GM23338 (cell line): ENCODE results near the gene CCDC12. TPM values are rescaled to one million over a fixed set of nuclear protein-coding genes. Genes with fewer than 3 reads are reported as not detected.

Source experiments
- ATAC-seq: fragments of 200-7000 bp; cut with Tn5 transposase; 3 replicates; pipeline ENCODE4 v1.9.1; 2020
- DNase-seq: peaks from one replicate; pipeline ENCODE4 v3.0.0-alpha.2; 2015; ENCODE audit warnings: low spot score
- H2AFZ ChIP-seq: fragments of 200-600 bp; sonication (generic); 2 replicates; pipeline ENCODE4 v1.8.0; 2016; ENCODE audit warnings: antibody characterized with exemption, mild to moderate bottlenecking, moderate library complexity
- H3F3A ChIP-seq: fragments of 200-600 bp; sonication (generic); replicated peaks from 2 replicates; pipeline ENCODE4 v1.8.0; 2017; ENCODE audit warnings: antibody characterized with exemption, mixed run types, low read depth
- H3K27ac ChIP-seq: fragments of 200-600 bp; sonication (generic); 2 replicates; pipeline ENCODE4 v1.6.1; 2016; ENCODE audit warnings: low read depth
- H3K27me3 ChIP-seq: fragments of 200-600 bp; sonication (generic); 2 replicates; pipeline ENCODE4 v1.8.0; 2016; ENCODE audit warnings: mild to moderate bottlenecking, mixed run types, moderate library complexity; ENCODE audit not compliant: insufficient read depth
- H3K36me3 ChIP-seq: fragments of 200-600 bp; sonication (generic); 2 replicates; pipeline ENCODE4 v1.8.0; 2016; ENCODE audit warnings: mild to moderate bottlenecking; ENCODE audit not compliant: insufficient read depth
- H3K4me1 ChIP-seq: fragments of 200-600 bp; sonication (generic); 2 replicates; pipeline ENCODE4 v1.8.0; 2016; ENCODE audit warnings: mild to moderate bottlenecking, moderate library complexity; ENCODE audit not compliant: insufficient read depth
- H3K4me2 ChIP-seq: fragments of 200-600 bp; sonication (generic); 2 replicates; pipeline ENCODE4 v1.7.1; 2017; ENCODE audit warnings: mixed run types
- H3K4me3 ChIP-seq: fragments of 200-600 bp; sonication (generic); 2 replicates; pipeline ENCODE4 v1.6.1; 2016; ENCODE audit warnings: mixed run types
- H3K79me2 ChIP-seq: fragments of 200-600 bp; sonication (generic); replicated peaks from 2 replicates; pipeline ENCODE4 v1.8.0; 2017; ENCODE audit warnings: mild to moderate bottlenecking; ENCODE audit not compliant: insufficient read depth
- H3K9me2 ChIP-seq: fragments of 200-600 bp; sonication (generic); 2 replicates; pipeline ENCODE4 v1.8.0; 2017; ENCODE audit not compliant: insufficient read depth
- H4K20me1 ChIP-seq: fragments of 200-600 bp; sonication (generic); replicated peaks from 2 replicates; pipeline ENCODE4 v1.8.0; 2017; ENCODE audit warnings: mild to moderate bottlenecking; ENCODE audit not compliant: insufficient read depth
- H3K27ac Mint-ChIP-seq: 2 replicates; pipeline ENCODE4 v1.8.0; 2020; ENCODE audit warnings: inconsistent platforms, mild to moderate bottlenecking, moderate library complexity, mixed read lengths
- H3K27me3 Mint-ChIP-seq: 3 replicates; pipeline ENCODE4 v1.8.0; 2022; ENCODE audit warnings: low read depth, mild to moderate bottlenecking, moderate library complexity, mixed read lengths, inconsistent platforms; ENCODE audit not compliant: insufficient read depth, poor library complexity
- H3K36me3 Mint-ChIP-seq: 3 replicates; pipeline ENCODE4 v1.8.0; 2021; ENCODE audit warnings: low read depth, mild to moderate bottlenecking, inconsistent platforms, moderate library complexity, mixed read lengths
- H3K4me1 Mint-ChIP-seq: 3 replicates; pipeline ENCODE4 v1.8.0; 2020; ENCODE audit warnings: mild to moderate bottlenecking, inconsistent platforms, mixed read lengths
- H3K4me3 Mint-ChIP-seq: 3 replicates; pipeline ENCODE4 v1.8.0; 2021; ENCODE audit warnings: moderate library complexity, mild to moderate bottlenecking, inconsistent platforms, mixed read lengths
- H3K9me3 Mint-ChIP-seq: 3 replicates; pipeline ENCODE4 v1.8.0; 2020; ENCODE audit warnings: moderate library complexity, mild to moderate bottlenecking, inconsistent platforms, mixed read lengths
- EZH2 ChIP-seq: fragments of 200-600 bp; sonication (generic); IDR thresholded peaks from one replicate; pipeline ENCODE4 v1.8.0; 2017; ENCODE audit warnings: antibody characterized with exemption, mild to moderate bottlenecking, low read depth; ENCODE audit not compliant: unreplicated experiment
- POLR2AphosphoS5 ChIP-seq: IDR thresholded peaks from 2 replicates; pipeline ENCODE4 v1.6.1; 2016; ENCODE audit warnings: antibody characterized with exemption, low read depth
- STAT1 ChIP-seq: IDR thresholded peaks from one replicate; pipeline ENCODE4 v1.6.1; 2016; ENCODE audit warnings: antibody characterized with exemption; ENCODE audit not compliant: unreplicated experiment
- ZNF114 ChIP-seq: fragments of 250-450 bp; sonication (Bioruptor Pico); IDR thresholded peaks from 2 replicates; pipeline ENCODE4 v1.5.0; 2020; ENCODE audit warnings: mild to moderate bottlenecking, moderate library complexity
- polyA plus RNA-seq: library from polyadenylated mRNA; unstranded; fragments of >200 nt; fragmentation: Nextera tagmentation; extraction: Ambion mirVana; gene quantifications from 2 replicates; pipeline ENCODE4 v1.2.1, GENCODE V29; 2016
- total RNA-seq: library from RNA; depleted of rRNA; stranded (reverse); fragments of >200 nt; shearing (Covaris generic); gene quantifications from 2 replicates; pipeline ENCODE4 v1.2.3, GENCODE V29; 2014

CCDC12 gene
- total and polyA plus RNA-seq, 2 experiments from 2014 or later = 42.9 to 133 TPM

- peaks cover 7% of the 10 kb centered on the region for H3K27me3 Mint-ChIP-seq
- peaks cover 61% of the 10 kb centered on the region for H3K4me1 Mint-ChIP-seq
- TF ChIP-seq EZH2 (no peak), POLR2AphosphoS5 (no peak)
- H3K79me2 ChIP-seq = peaks cover 100% of the 10 kb centered on the region
- no peak overlapping the region for H3K4me3 Mint-ChIP-seq
- no peak overlapping the region for H2AFZ ChIP-seq
- no peak overlapping the region for H3K27ac ChIP-seq
- H3K9me3 Mint-ChIP-seq = no peaks in the 10 kb centered on the region; the same call in 2 of the 3 replicates
- H3K4me2 ChIP-seq = no peak overlapping the region
- peaks cover 63% of the 10 kb centered on the region for H4K20me1 ChIP-seq
- no peaks in the 10 kb centered on the region for H3F3A ChIP-seq
- DNase-seq (no peak), ATAC-seq (peak; percentile 5; the same call in 1 of the 3 replicates)
- no peak overlapping the region for H3K27ac Mint-ChIP-seq
- H3K27me3 ChIP-seq = no peaks in the 10 kb centered on the region
- H3K9me2 ChIP-seq = no peaks in the 10 kb centered on the region
- peaks cover 31% of the 10 kb centered on the region for H3K4me1 ChIP-seq
- H3K4me3 ChIP-seq = no peak overlapping the region
- peaks cover 18% of the 10 kb centered on the region for H3K36me3 Mint-ChIP-seq
- H3K36me3 ChIP-seq = no peaks in the 10 kb centered on the region
Measured at GRCh38 chr3:46946416-46946815, 30.1 kb downstream of the CCDC12 start.

DNA sequence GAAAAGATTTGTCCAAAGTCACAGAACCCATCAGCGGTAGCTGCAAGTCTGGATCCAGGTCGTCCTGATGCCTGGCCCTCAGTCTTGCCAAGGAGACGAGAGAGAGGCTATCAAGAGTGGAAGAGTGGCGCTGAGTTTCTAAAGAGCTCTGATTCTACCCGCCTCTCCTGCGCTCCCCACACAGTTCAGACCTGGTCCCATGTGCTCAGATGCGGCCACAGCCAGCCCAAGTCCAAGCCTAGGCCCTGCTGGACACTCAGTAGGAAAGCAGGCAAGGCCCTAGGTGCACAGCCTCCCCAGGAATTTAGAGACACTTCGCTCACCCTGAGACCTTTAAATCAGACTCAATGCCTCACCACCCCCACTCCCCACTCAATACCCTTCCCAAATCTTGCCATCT lies 32.4 kb downstream of the CCDC12 start:
- ATAC-seq (peak; percentile 24), DNase-seq (peak; percentile 27)
- Histone ChIP-seq H3K4me3 (no peak overlapping the region), H3K36me3 (no peaks in the 10 kb centered on the region), H2AFZ (no peak overlapping the region), H3K27me3 (no peaks in the 10 kb centered on the region), H3K27ac (0 out of 2 replicates have a peak overlapping the region, but pooled peaks have one; percentile 55), H3K4me2 (no peak overlapping the region), H4K20me1 (peaks cover 46% of the 10 kb centered on the region), H3K79me2 (peaks cover 90% of the 10 kb centered on the region), H3F3A (no peaks in the 10 kb centered on the region), H3K4me1 (peaks cover 31% of the 10 kb centered on the region), H3K9me2 (no peaks in the 10 kb centered on the region)
- Mint-ChIP-seq H3K4me1 (peaks cover 63% of the 10 kb centered on the region), H3K36me3 (peaks cover 27% of the 10 kb centered on the region), H3K27me3 (peaks cover 7% of the 10 kb centered on the region), H3K4me3 (no peak overlapping the region), H3K27ac (no peak overlapping the region), H3K9me3 (no peaks in the 10 kb centered on the region)
- no peak for TF ChIP-seq STAT1

GRCh38 chr3:46943237-46944187 lies 33.0 kb downstream of the CCDC12 start:
- Mint-ChIP-seq H3K27ac (no peak overlapping the region), H3K27me3 (peaks cover 9% of the 10 kb centered on the region), H3K36me3 (peaks cover 32% of the 10 kb centered on the region), H3K9me3 (no peaks in the 10 kb centered on the region), H3K4me3 (no peak overlapping the region), H3K4me1 (peaks cover 58% of the 10 kb centered on the region)
- Histone ChIP-seq H3K36me3 (no peaks in the 10 kb centered on the region), H3K79me2 (peaks cover 89% of the 10 kb centered on the region), H3K27ac (peak overlapping the region; percentile 55; the same call in 1 of the 2 replicates), H2AFZ (no peak overlapping the region), H3K4me3 (no peak overlapping the region), H4K20me1 (peaks cover 45% of the 10 kb centered on the region), H3K9me2 (no peaks in the 10 kb centered on the region), H3F3A (no peaks in the 10 kb centered on the region), H3K4me2 (no peak overlapping the region), H3K27me3 (no peaks in the 10 kb centered on the region), H3K4me1 (peaks cover 31% of the 10 kb centered on the region)
- DNase-seq (no peak), ATAC-seq (peak; percentile 19)
- TF ChIP-seq ZNF114 (CRISPR knock-in tag) = no peak
